PC-9 (cell line): ENCODE data around the gene COQ9. TPM values are rescaled to one million over a fixed set of nuclear protein-coding genes. Genes with fewer than 3 reads are reported as not detected.

Source experiments
- BruUV-seq: library from RNA; stranded (reverse); fragments of 400-500 nt; replicated peaks from 2 replicates; lab custom pipeline; 2021; lab: Mats Ljungman, UMichigan
- CTCF ChIA-PET: fragments of 300-600 bp; sonication (Branson Sonifier 250); formaldehyde crosslinking; loops from one replicate; lab custom pipeline; 2022; ENCODE audit warnings: antibody characterized with exemption; lab: Charles Lee
- POLR2A ChIA-PET: fragments of 300-600 bp; sonication (Branson Sonifier 250); formaldehyde crosslinking; loops from one replicate; lab custom pipeline; 2022; ENCODE audit warnings: antibody characterized with exemption; ENCODE audit not compliant: unreplicated experiment; lab: Charles Lee
- DNase-seq, 2 experiments: peaks; one replicate each; pipeline versions ENCODE4 v3.0.0 to v3.0.0-alpha.2; 2015 to 2022; ENCODE audit warnings: mixed read lengths in 1 of 2
- H2AFZ ChIP-seq: fragments of 200-600 bp; sonication (generic); 2 replicates; pipeline ENCODE4 v1.8.1; 2017; ENCODE audit warnings: antibody characterized with exemption
- H3F3A ChIP-seq: fragments of 200-600 bp; sonication (generic); 2 replicates; pipeline ENCODE4 v1.8.1; 2017; ENCODE audit warnings: antibody characterized with exemption, mild to moderate bottlenecking, low read depth; ENCODE audit not compliant: insufficient read depth
- H3K27ac ChIP-seq: fragments of 200-600 bp; sonication (generic); 2 replicates; pipeline ENCODE4 v1.6.1; 2016; ENCODE audit warnings: mixed run types
- H3K27me3 ChIP-seq: fragments of 200-600 bp; sonication (generic); 2 replicates; pipeline ENCODE4 v1.6.1; 2016; ENCODE audit warnings: low read depth, mixed run types; ENCODE audit not compliant: insufficient read depth
- H3K36me3 ChIP-seq: fragments of 200-600 bp; sonication (generic); 2 replicates; pipeline ENCODE4 v1.6.1; 2016; ENCODE audit warnings: low read depth, mixed run types
- H3K4me1 ChIP-seq: fragments of 200-600 bp; sonication (generic); replicated peaks from 2 replicates; pipeline ENCODE4 v1.6.1; 2016; ENCODE audit warnings: mixed run types; ENCODE audit not compliant: insufficient read depth
- H3K4me2 ChIP-seq: fragments of 200-600 bp; sonication (generic); 2 replicates; pipeline ENCODE4 v1.6.1; 2017; ENCODE audit warnings: mixed run types
- H3K4me3 ChIP-seq: fragments of 200-600 bp; sonication (generic); 2 replicates; pipeline ENCODE4 v1.6.1; 2016; ENCODE audit warnings: mixed run types
- H3K79me2 ChIP-seq: fragments of 200-600 bp; sonication (generic); 2 replicates; pipeline ENCODE4 v1.6.1; 2017; ENCODE audit warnings: low read depth, mixed run types
- H3K9me2 ChIP-seq: fragments of 200-600 bp; sonication (generic); 2 replicates; pipeline ENCODE4 v1.8.1; 2017; ENCODE audit warnings: mild to moderate bottlenecking; ENCODE audit not compliant: insufficient read depth
- H3K9me3 ChIP-seq: fragments of 200-600 bp; sonication (generic); 2 replicates; pipeline ENCODE4 v1.8.1; 2016; ENCODE audit warnings: low read depth; ENCODE audit not compliant: insufficient read depth
- H4K20me1 ChIP-seq: fragments of 200-600 bp; sonication (generic); 2 replicates; pipeline ENCODE4 v1.8.1; 2017; ENCODE audit not compliant: insufficient read depth
- EZH2 ChIP-seq: fragments of 200-600 bp; sonication (generic); IDR thresholded peaks from 2 replicates; pipeline ENCODE4 v1.8.0; 2017; ENCODE audit warnings: antibody characterized with exemption, low read depth
- intact Hi-C: fragments of 100-400 bp; cut with micrococcal nuclease; formaldehyde crosslinking; loops from one replicate; pipeline ENCODE4 v1.10.0; 2022; ENCODE audit not compliant: unreplicated experiment
- total RNA-seq: library from RNA; stranded (reverse); gene quantifications from 2 replicates; pipeline ENCODE4 v1.2.3, GENCODE V29; 2021
- TF ChIP-seq, protein P1 (sequence below): fragments of 200-600 bp; sonication (generic); conservative IDR thresholded peaks from 2 replicates; pipeline ENCODE4 v1.6.1; 2017; ENCODE audit warnings: mixed run types, antibody characterized with exemption, mild to moderate bottlenecking, moderate library complexity

COQ9 gene
- total RNA-seq, 1 experiment from 2014 or later, result 58.3 TPM

GRCh38 chr16:57452021-57452420 lies 4.7 kb downstream of the COQ9 start:
- no peak overlapping the region for H3K4me3 ChIP-seq
- no peak overlapping the region for H3K27ac ChIP-seq
- peaks cover 31% of the 10 kb centered on the region for H3K36me3 ChIP-seq
- peaks cover 19% of the 10 kb centered on the region for H3K79me2 ChIP-seq
- no TSS peak for BruUV-seq
- no peak overlapping the region for H2AFZ ChIP-seq
- no peaks in the 10 kb centered on the region for H3K27me3 ChIP-seq
- 0 out of 2 replicates have a peak, but pooled peaks cover 3% of the 10 kb centered on the region for H4K20me1 ChIP-seq
- DNase-seq, result no peak
- TF ChIP-seq, protein P1, sequence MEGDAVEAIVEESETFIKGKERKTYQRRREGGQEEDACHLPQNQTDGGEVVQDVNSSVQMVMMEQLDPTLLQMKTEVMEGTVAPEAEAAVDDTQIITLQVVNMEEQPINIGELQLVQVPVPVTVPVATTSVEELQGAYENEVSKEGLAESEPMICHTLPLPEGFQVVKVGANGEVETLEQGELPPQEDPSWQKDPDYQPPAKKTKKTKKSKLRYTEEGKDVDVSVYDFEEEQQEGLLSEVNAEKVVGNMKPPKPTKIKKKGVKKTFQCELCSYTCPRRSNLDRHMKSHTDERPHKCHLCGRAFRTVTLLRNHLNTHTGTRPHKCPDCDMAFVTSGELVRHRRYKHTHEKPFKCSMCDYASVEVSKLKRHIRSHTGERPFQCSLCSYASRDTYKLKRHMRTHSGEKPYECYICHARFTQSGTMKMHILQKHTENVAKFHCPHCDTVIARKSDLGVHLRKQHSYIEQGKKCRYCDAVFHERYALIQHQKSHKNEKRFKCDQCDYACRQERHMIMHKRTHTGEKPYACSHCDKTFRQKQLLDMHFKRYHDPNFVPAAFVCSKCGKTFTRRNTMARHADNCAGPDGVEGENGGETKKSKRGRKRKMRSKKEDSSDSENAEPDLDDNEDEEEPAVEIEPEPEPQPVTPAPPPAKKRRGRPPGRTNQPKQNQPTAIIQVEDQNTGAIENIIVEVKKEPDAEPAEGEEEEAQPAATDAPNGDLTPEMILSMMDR, result no peak
- TF ChIP-seq EZH2, result no peak
- intact Hi-C loops, result no loop called here
- no peaks in the 10 kb centered on the region for H3K9me3 ChIP-seq
- POLR2A ChIA-PET, result no interaction called here
- H3K9me2 ChIP-seq, result no peaks in the 10 kb centered on the region
- no peak overlapping the region for H3K4me2 ChIP-seq
- CTCF ChIA-PET, result no interaction called here
- H3K4me1 ChIP-seq, result peaks cover 7% of the 10 kb centered on the region
- no peaks in the 10 kb centered on the region for H3F3A ChIP-seq

GRCh38 chr16:57462209-57462977 lies 15.1 kb downstream of the COQ9 start, which contains the start of gene POLR2C:
Gene POLR2C (plus strand): TSS chr16:57462679. CDS start chr16:57462725, 46 bp downstream.
- peak within 1 kb of the TSS; percentile 93 for H3K4me3 ChIP-seq
- no peak for TF ChIP-seq EZH2
- TF ChIP-seq, protein P1, result peak; percentile 92
- no TSS peak for BruUV-seq
- no peak within 1 kb of the TSS for H3K27ac ChIP-seq
- H3K9me3 ChIP-seq, result no peaks in the 10 kb centered on the region
- 0 out of 2 replicates have a peak, but pooled peaks cover 5% of the 10 kb centered on the region for H4K20me1 ChIP-seq
- intact Hi-C loops, result no loop called here
- H3K79me2 ChIP-seq, result peaks cover 18% of the 10 kb centered on the region
- peak; percentile 64 to 84 for DNase-seq
- H3K9me2 ChIP-seq, result no peaks in the 10 kb centered on the region
- CTCF ChIA-PET, result interaction anchor here (0.6 to 0.8 kb wide), 8 partner anchors 15 to 838 kb away, joined by 3 to 9 read pairs (median 4); partner anchors contain the start of genes CIAPIN1 and COQ9
- POLR2A ChIA-PET, result interaction anchor here (0.6 to 0.8 kb wide), 5 partner anchors 15 to 930 kb away, joined by 4 to 10 read pairs (median 5); partner anchors contain the start of genes CIAPIN1, COQ9, PSME3IP1 and RSPRY1
- peaks cover 15% of the 10 kb centered on the region for H3F3A ChIP-seq
- peaks cover 12% of the 10 kb centered on the region for H3K4me1 ChIP-seq
- peak within 1 kb of the TSS; percentile 92 for H3K4me2 ChIP-seq
- no peaks in the 10 kb centered on the region for H3K27me3 ChIP-seq
- H2AFZ ChIP-seq, result peak within 1 kb of the TSS; percentile 79; the same call in 1 of the 2 replicates
- peaks cover 6% of the 10 kb centered on the region; the same call in 1 of the 2 replicates for H3K36me3 ChIP-seq

GRCh38 chr16:57462978-57463362 lies 15.7 kb downstream of the COQ9 start:
- intact Hi-C loops, result no loop called here
- Histone ChIP-seq H3K27me3 (no peaks in the 10 kb centered on the region), H3K27ac (no peak overlapping the region), H3K36me3 (peaks cover 6% of the 10 kb centered on the region; the same call in 1 of the 2 replicates), H2AFZ (peak overlapping the region; percentile 79; the same call in 1 of the 2 replicates), H3K4me3 (peak overlapping the region; percentile 93), H3K79me2 (peaks cover 18% of the 10 kb centered on the region), H3K9me3 (no peaks in the 10 kb centered on the region), H3K4me1 (peaks cover 12% of the 10 kb centered on the region), H3K9me2 (no peaks in the 10 kb centered on the region), H3F3A (peaks cover 15% of the 10 kb centered on the region), H4K20me1 (0 out of 2 replicates have a peak, but pooled peaks cover 5% of the 10 kb centered on the region), H3K4me2 (peak overlapping the region; percentile 92)
- TF ChIP-seq, protein P1, result no peak
- no peak for TF ChIP-seq EZH2
- POLR2A ChIA-PET, result interaction anchor here (0.7 kb wide), 1 partner anchor 277 kb away, joined by 4 read pairs; the partner anchor contains the start of genes PSME3IP1 and RSPRY1
- CTCF ChIA-PET, result interaction anchor here (0.6 to 0.7 kb wide), 5 partner anchors 49 to 839 kb away, joined by 3 to 9 read pairs (median 6); no protein-coding TSS in a partner anchor
- no peak for DNase-seq
- BruUV-seq, result no TSS peak
